PFSK-1 (cell line): ENCODE data around the gene TPT1.

Experiments
- FOXP2 ChIP-seq: optimal IDR thresholded peaks from 2 replicates; pipeline ENCODE3; 2011; ENCODE audit warnings: borderline replicate concordance, control low read depth, inconsistent platforms; ENCODE audit not compliant: insufficient read depth; ENCODE audit errors: extremely low read length, extremely low read depth
- POLR2AphosphoS5 ChIP-seq: IDR thresholded peaks from 2 replicates; pipeline ENCODE4 v1.6.1; 2012; ENCODE audit warnings: low read depth, mild to moderate bottlenecking, control low read depth, low read length, moderate library complexity
- REST ChIP-seq, 2 experiments: IDR thresholded peaks; 2 replicates each; pipeline versions ENCODE4 v1.6.1 to v1.8.0; 2011 to 2012; ENCODE audit warnings: low read depth in 2 of 2, low read length in 2 of 2, control low read depth in 1 of 2, inconsistent platforms in 1 of 2, mild to moderate bottlenecking in 1 of 2, moderate library complexity in 1 of 2; ENCODE audit not compliant: insufficient read depth in 1 of 2
- SIN3A ChIP-seq: IDR thresholded peaks from 2 replicates; pipeline ENCODE4 v1.6.1; 2012; ENCODE audit warnings: mild to moderate bottlenecking, low read length, moderate library complexity, borderline replicate concordance; ENCODE audit not compliant: insufficient read depth
- TAF1 ChIP-seq: IDR thresholded peaks from 2 replicates; pipeline ENCODE4 v1.6.1; 2012; ENCODE audit warnings: low read length, control low read depth, borderline replicate concordance; ENCODE audit not compliant: insufficient read depth

TPT1 gene

DNA sequence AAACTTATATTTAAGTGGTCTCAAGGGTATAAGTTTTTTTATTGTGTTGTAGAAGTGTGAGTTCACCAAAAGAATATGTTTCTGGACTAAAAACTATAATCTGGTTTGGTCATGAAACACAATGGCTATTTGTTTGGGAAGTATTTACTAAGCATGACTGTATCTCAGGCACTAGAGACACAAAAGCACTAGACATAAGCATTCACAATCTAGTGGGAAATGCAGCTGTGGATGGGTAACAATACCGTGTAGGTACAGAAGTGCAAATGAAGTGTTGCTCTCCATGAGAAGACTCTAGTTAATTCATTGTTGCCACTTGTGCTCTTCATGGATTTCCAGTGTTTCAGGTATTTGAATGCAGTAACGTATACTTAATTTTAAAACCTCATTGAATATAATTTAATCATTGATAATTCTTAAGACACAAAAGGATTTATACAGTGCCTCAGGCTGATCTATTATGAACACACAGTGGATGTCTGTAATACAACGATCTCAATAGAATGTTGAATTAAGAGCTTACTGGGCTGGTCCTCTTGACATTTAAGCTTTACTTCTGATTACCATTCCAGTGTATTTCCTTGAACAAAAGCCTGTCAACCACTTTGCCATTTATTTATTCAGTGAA, 50.9 kb downstream of the TPT1 start:
- TF ChIP-seq REST (IDR thresholded peaks at IDR 0.05; ENCODE audit: insufficient read depth in 1 of 2, low read depth in 2 of 2, low read length in 2 of 2): no peak
- TF ChIP-seq FOXP2: no peak
- TF ChIP-seq POLR2AphosphoS5: no peak
- no peak for TF ChIP-seq SIN3A
- no peak for TF ChIP-seq TAF1
